BE2C (cell line): ENCODE data around the gene FAM110A.
"Not testable (repeated sequence)": the region's sequence is repeated elsewhere in the genome, so short reads cannot be mapped to it uniquely, and the experiment has no call there.

ENCODE experiments used
- DNase-seq: peaks from one replicate; pipeline ENCODE4 v3.0.0-alpha.2; 2020
- H3K27me3 ChIP-seq: fragments of 250-450 bp; sonication (Bioruptor Pico); 2 replicates; pipeline ENCODE4 v1.5.1; 2020; ENCODE audit warnings: mild to moderate bottlenecking
- H3K36me3 ChIP-seq: fragments of 250-450 bp; sonication (Bioruptor Pico); 2 replicates; pipeline ENCODE4 v1.5.1; 2020; ENCODE audit warnings: mild to moderate bottlenecking
- H3K4me1 ChIP-seq: fragments of 250-450 bp; sonication (Bioruptor Pico); 2 replicates; pipeline ENCODE4 v1.5.1; 2020
- H3K4me3 ChIP-seq: 2 replicates; pipeline ENCODE4 v1.5.1; 2011; ENCODE audit warnings: low read depth, low read length
- H3K9me3 ChIP-seq: fragments of 250-450 bp; sonication (Bioruptor Pico); 2 replicates; pipeline ENCODE4 v1.5.1; 2020
- TF ChIP-seq, protein P1 (sequence below): IDR thresholded peaks from 2 replicates; pipeline ENCODE4 v1.5.1; 2012; ENCODE audit warnings: mild to moderate bottlenecking, low read depth, low read length

The FAM110A gene

GRCh38 chr20:891706-892080, 58.2 kb downstream of the FAM110A start:
- no peaks in the 10 kb centered on the region for H3K4me1 ChIP-seq
- no peak for DNase-seq

DNA sequence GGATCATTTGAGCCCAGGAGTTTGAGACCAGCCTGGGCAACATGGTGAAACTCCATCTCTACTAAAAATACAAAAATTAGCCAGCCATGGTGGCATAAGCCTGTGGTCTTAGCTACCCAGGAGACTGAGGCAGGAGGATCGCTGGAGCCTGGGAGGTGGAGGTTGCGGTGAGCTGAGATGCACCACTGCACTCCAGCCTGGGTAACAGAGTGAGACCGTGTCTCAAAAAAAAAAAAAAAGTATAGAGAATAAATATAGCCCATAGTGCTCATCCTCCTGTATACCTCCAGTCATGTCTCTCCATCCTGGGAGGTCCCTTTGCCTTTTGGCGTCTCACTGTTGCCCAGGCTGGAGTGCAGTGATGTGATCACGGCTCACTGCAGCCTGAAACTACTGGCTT, 58.9 kb downstream of the FAM110A start:
- not testable (repeated sequence) for H3K4me1 ChIP-seq, H3K9me3 ChIP-seq, H3K27me3 ChIP-seq, DNase-seq, H3K4me3 ChIP-seq, H3K36me3 ChIP-seq

More at GRCh38 chr20:891706-892080, 58.2 kb downstream of the FAM110A start:
- no peaks in the 10 kb centered on the region for H3K27me3 ChIP-seq
- H3K4me3 ChIP-seq = no peak overlapping the region
- TF ChIP-seq, protein P1, sequence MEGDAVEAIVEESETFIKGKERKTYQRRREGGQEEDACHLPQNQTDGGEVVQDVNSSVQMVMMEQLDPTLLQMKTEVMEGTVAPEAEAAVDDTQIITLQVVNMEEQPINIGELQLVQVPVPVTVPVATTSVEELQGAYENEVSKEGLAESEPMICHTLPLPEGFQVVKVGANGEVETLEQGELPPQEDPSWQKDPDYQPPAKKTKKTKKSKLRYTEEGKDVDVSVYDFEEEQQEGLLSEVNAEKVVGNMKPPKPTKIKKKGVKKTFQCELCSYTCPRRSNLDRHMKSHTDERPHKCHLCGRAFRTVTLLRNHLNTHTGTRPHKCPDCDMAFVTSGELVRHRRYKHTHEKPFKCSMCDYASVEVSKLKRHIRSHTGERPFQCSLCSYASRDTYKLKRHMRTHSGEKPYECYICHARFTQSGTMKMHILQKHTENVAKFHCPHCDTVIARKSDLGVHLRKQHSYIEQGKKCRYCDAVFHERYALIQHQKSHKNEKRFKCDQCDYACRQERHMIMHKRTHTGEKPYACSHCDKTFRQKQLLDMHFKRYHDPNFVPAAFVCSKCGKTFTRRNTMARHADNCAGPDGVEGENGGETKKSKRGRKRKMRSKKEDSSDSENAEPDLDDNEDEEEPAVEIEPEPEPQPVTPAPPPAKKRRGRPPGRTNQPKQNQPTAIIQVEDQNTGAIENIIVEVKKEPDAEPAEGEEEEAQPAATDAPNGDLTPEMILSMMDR = no peak
- H3K9me3 ChIP-seq = no peaks in the 10 kb centered on the region
- no peaks in the 10 kb centered on the region for H3K36me3 ChIP-seq
